Islet of Langerhans (tissue), 1 donor: ENCODE data around the gene ETF1.
"Not testable (repeated sequence)": the region's sequence is repeated elsewhere in the genome, so short reads cannot be mapped to it uniquely, and the experiment has no call there.

ENCODE experiments used
- FAIRE-seq: peaks from one replicate; lab custom pipeline; 2011; peaks lifted over from hg19 to GRCh38; lab: Jason Lieb, UNC

Gene ETF1

DNA sequence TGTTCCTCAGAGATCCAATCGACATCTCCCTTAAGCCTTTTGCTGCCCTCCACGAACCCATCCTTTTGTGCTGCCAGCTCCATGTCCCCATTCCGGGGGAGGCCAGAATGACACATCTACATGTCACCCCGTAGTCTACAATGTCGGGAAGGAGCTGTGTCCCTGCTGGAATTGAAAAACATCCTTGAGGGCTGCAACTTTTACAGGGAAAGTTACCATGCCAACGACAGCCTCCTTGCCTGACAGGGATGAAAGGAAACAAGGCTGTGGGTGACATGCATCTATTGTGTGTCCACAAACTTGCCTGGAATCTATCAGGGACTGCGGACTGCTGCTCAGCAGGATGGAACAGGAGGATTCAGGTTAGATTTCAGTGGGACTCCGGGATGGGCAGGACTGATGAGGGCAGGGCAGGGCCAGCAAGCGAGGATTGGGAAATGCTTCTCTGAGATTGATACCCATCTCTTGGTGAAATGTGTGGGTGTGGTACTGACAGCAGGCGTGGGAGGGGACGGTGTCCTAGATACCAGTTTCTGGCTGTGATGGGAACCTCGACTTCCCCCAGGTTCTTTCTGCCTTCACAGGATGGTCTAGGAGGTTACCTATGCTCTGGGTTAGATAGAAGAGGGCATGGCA is 52.3 kb downstream of the ETF1 start:
- FAIRE-seq, result no peak

DNA sequence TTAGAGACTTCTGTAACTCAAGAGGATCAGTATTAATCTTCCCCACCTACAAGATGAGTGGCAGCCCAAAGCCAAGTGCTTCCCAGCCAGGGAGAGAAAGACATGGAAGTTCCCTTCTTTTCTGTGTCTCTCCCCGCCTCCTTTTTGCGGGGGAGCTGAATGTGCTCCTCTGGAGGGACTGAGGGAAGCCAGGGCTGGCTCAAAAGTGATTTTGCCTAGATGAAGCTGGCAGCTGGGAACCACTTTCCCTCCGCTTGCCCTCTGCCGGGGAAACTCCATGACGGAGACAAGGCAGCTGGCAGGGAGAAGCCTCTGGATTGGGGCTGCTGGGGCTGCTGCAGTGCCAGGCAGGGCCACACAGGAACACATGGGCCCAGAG is 53.4 kb downstream of the ETF1 start:
- no peak for FAIRE-seq

DNA sequence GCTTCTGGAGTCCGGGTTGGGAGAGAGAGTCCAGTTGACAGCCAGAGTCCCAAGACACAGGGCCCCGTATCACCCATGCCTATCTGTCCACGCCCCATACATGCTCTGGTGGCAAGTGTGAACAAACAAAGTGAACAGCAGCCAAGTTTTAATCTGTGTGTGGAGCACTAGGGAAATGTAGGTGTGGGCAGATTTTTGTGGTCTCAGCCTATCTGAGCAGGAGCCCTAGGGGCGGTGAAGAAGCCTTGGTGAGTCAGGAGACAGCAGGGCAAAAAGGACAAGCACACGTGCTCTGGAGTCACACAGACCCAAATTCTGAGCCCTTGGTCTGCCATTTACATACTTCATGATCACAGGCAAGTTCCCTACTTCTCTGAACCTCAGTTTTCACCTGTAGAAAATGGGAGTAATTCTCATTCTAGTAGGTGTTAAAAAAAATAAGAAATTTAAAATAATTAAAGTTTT is 54.5 kb downstream of the ETF1 start:
- no peak for FAIRE-seq

DNA sequence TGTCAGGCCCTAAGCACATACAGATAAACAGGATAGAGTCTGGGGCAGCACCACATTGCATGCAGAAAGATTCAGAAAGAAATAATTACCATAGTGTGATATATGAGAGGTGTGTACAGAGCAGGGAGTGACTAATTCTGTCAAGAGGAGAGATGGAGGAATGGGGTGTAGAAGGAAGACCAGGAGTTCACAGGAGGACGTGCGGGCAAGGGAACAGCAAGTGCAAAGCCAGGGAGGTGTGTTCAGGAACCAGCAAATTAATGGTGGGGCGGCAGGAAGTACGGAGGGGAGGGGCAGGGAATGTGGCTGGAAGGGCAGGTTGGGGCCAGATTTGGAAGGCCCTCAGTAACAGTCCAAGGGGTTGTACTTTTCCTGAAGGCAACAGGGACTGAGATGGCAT is 60.4 kb downstream of the ETF1 start:
- FAIRE-seq, result no peak

DNA sequence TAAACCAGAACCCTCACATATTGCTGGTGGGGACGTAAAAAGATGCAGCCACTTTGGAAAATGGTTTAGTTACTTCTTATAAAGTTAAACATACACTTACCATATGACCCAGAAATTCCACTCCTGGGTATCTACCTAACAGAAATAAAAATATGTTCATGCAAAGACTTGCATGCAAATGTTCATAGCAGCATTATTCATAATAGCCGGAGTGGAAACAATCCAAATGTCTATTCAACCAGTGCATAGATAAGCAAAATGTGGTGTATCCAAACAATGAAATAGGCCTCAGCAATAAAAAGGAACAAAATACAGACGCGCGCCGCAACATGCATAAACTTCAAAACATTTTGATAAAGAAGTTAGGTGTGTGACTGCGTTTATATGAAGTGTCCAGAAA is 66.1 kb downstream of the ETF1 start:
- no peak for FAIRE-seq

DNA sequence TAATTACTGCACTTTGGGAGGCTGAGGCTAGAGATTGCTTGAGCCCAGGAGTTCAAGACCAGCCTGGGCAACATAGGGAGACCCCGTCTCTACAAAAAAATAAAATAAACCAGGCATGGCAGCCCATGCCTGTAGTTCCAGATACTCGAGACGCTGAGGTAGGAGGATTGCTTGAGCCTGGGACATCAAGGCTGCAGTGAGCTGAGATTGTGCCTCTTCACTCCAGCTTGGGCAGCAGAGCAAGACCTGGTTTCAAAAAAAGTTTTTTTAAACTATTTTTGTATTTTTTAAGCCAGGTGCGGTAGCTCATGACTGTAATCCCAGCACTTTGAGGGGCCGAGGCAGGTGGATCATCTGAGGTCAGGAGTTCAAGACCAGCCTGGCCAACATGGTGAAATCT is 69.9 kb downstream of the ETF1 start:
- not testable (repeated sequence) for FAIRE-seq

DNA sequence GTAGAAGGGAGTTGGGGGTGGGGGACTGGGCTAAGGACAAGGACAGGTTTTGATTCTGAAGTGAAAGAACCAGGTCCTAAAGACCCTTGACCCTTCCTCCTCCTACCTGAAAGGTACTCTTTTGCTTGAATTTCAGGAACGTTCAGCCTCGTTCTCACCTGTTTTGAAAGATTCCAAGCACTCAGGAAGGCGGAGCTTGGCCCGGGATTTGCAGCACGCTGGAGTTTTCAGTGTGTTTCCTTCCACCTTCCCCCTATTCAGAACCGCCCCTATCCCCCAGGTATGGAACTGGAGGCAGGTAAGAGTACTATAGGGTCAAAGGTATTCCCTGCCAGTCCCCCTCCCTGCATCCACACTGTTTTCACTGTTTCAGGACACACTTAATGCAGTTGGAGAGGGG is 70.7 kb downstream of the ETF1 start:
- FAIRE-seq, result no peak

DNA sequence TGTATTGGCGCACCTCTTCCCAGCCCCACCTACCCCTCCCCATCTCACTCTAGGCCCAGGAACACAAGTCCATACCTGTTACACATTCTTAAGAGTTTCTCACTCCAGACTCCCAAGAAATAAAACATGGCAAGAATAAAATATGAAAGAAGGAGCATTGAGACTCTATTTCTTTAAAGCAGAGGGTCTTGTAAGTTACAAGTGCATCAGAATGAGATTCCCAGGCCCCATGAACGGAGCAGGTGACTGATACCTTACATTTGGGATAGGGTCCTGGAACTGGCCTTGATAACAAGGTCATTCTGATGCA is 72.0 kb downstream of the ETF1 start:
- no peak for FAIRE-seq

DNA sequence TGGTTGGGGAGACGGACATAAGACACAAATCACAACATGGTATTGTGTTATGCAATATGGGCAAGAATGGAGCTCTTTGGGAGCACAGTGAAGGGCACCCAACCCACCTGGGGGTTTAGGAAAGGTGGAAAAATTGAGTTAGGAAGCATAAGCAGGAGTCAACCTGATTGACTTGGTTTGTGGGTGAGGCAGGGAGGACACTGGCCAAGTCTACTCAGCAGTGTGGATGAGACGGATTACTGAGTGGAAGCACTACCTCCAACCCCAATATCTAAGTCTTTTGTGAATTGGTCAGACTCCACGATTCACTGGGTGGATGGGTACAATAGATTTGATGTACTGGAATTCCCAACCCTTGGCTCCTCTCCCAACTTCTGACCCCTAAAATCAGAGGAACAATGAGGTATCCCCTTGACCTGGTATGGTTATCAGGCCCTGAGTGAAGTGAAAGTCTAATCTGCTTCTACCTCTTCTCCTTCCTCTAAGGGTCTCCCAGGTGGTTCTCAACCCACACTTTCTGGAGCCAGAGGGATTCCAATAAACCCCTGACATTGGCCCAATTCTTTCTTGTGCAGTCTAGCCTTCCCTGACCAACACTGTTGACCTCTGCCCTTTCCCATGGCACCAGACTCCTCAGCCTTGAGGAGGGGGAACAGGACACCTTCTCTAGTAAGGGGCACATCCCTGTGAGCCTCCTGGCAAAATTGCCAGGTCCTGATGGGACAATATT is 72.5 kb downstream of the ETF1 start:
- no peak for FAIRE-seq

DNA sequence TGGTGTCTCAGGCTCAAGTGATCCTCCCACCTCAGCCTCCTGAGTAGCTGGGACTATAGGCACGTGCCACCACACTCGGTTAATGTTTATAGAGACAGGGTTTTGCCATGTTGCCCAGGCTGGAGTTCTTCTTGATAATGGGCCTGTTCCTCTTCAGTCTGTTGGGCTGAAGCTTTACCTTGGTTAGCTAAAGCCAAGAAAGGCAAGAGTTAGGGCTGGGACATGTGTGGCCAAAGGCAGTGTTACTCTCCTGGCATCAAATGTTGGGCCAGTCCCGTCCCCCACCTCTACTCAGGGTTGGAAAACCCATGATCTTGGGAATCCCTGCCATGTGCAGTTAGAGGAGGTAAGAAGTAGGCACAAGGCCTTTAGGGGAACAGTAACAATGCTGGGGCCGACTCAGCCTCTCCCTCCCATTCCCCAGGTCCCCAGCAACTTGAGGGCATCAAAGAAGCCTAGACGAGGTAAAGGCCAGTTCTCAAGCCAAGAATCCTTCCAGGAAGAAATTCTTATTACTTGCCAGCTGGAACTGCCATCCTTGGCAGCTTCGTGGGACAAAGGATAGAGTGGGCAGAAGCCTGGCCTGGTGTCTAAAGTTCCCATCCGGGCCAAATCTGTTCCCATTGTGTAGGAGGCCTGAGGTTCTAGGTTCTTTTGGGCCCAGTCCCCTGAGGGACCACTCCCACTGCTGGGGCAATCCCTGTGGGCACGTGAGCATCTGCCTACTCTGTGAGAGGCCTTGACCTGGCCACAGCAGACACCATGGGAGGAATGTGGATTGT is 73.3 kb downstream of the ETF1 start:
- FAIRE-seq, result no peak

DNA sequence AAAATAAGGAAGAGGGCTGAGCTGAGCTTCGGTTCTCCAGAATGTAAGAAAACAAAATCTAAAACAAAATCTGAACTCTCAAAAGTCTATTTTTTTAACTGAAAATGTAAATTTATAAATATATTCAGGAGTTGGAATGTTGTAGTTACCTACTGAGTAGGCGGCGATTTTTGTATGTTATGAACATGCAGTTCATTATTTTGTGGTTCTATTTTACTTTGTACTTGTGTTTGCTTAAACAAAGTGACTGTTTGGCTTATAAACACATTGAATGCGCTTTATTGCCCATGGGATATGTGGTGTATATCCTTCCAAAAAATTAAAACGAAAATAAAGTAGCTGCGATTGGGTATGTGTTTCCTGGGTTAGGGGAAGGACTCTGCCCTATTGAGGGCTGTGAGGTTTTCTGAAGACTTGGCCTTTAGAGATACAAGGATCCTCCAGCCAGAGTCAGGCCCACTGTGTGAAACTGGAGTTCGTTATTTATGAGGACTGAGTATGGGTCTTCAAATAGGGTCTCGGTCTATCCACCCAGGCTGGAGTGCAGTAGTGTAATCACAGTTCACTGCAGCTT is 74.0 kb downstream of the ETF1 start:
- no peak for FAIRE-seq

DNA sequence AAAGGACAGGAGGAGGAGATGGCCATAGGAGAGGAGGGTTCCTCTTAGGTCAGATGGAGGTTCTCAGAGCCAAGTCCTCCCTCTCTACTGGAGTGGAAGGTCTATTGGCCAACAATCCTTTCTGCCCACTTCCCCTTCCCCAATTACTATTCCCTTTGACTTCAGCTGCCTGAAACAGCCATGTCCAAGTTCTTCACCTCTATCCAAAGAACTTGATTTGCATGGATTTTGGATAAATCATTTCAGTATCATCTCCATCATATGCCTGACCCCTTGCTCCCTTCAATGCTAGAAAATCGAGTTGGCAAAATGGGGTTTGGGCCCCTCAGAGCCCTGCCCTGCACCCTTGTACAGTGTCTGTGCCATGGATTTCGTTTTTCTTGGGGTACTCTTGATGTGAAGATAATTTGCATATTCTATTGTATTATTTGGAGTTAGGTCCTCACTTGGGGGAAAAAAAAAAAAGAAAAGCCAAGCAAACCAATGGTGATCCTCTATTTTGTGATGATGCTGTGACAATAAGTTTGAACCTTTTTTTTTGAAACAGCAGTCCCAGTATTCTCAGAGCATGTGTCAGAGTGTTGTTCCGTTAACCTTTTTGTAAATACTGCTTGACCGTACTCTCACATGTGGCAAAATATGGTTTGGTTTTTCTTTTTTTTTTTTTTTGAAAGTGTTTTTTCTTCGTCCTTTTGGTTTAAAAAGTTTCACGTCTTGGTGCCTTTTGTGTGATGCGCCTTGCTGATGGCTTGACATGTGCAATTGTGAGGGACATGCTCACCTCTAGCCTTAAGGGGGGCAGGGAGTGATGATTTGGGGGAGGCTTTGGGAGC is 74.7 kb downstream of the ETF1 start:
- no peak for FAIRE-seq

DNA sequence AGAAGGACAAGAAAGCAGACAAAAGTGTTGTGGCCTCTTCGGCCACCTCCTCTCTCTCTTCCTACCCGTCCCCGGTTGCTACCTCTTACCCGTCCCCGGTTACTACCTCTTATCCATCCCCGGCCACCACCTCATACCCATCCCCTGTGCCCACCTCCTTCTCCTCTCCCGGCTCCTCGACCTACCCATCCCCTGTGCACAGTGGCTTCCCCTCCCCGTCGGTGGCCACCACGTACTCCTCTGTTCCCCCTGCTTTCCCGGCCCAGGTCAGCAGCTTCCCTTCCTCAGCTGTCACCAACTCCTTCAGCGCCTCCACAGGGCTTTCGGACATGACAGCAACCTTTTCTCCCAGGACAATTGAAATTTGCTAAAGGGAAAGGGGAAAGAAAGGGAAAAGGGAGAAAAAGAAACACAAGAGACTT is 75.3 kb downstream of the ETF1 start:
- FAIRE-seq, result no peak

DNA sequence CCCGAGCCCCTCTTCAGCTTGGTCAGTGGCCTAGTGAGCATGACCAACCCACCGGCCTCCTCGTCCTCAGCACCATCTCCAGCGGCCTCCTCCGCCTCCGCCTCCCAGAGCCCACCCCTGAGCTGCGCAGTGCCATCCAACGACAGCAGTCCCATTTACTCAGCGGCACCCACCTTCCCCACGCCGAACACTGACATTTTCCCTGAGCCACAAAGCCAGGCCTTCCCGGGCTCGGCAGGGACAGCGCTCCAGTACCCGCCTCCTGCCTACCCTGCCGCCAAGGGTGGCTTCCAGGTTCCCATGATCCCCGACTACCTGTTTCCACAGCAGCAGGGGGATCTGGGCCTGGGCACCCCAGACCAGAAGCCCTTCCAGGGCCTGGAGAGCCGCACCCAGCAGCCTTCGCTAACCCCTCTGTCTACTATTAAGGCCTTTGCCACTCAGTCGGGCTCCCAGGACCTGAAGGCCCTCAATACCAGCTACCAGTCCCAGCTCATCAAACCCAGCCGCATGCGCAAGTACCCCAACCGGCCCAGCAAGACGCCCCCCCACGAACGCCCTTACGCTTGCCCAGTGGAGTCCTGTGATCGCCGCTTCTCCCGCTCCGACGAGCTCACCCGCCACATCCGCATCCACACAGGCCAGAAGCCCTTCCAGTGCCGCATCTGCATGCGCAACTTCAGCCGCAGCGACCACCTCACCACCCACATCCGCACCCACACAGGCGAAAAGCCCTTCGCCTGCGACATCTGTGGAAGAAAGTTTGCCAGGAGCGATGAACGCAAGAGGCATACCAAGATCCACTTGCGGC is 75.9 kb downstream of the ETF1 start:
- FAIRE-seq, result no peak

DNA sequence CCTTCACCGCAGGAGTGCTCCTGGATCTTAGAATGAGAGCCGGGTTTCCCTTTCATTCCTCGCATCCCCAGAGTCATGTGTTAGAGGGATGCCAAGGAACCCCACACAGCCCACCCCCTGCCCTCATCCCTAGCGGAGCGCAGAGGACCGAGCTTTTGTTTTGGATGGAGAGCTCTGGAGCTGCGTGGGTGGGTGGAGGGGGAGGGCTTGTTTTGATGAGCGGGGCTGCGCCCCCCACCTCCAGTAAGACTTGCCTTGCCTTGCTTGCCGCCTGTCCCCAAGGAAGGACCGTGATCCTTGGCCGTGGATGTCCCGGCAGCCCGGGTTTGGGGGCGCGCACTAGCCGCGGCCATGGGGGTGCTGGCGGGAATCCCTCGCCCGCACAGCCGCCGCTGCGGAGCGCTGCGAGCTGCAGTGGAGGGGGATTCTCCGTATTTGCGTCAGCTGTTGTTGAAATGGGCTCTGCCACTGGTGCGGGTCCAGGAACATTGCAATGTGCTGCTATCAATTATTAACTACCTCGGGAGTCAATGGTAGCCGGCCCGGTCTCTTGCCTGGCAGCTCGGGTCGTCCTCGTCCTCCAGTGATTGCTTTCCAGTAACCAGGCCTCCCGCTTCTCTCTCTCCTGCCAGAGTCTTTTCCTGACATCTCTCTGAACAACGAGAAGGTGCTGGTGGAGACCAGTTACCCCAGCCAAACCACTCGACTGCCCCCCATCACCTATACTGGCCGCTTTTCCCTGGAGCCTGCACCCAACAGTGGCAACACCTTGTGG is 76.7 kb downstream of the ETF1 start:
- FAIRE-seq, result no peak

DNA sequence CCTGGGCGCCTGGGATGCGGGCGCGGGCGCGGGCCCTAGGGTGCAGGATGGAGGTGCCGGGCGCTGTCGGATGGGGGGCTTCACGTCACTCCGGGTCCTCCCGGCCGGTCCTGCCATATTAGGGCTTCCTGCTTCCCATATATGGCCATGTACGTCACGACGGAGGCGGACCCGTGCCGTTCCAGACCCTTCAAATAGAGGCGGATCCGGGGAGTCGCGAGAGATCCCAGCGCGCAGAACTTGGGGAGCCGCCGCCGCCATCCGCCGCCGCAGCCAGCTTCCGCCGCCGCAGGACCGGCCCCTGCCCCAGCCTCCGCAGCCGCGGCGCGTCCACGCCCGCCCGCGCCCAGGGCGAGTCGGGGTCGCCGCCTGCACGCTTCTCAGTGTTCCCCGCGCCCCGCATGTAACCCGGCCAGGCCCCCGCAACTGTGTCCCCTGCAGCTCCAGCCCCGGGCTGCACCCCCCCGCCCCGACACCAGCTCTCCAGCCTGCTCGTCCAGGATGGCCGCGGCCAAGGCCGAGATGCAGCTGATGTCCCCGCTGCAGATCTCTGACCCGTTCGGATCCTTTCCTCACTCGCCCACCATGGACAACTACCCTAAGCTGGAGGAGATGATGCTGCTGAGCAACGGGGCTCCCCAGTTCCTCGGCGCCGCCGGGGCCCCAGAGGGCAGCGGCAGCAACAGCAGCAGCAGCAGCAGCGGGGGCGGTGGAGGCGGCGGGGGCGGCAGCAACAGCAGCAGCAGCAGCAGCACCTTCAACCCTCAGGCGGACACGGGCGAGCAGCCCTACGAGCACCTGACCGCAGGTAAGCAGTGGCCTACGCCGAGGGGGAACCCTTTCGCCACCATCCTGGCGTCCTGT is 77.5 kb downstream of the ETF1 start, which contains the start of gene EGR1:
EGR1 (plus strand) TSS at position 219 of the 864 bp plus-strand sequence; CDS start at position 502, 283 bp downstream.
- peak; percentile 84 for FAIRE-seq

DNA sequence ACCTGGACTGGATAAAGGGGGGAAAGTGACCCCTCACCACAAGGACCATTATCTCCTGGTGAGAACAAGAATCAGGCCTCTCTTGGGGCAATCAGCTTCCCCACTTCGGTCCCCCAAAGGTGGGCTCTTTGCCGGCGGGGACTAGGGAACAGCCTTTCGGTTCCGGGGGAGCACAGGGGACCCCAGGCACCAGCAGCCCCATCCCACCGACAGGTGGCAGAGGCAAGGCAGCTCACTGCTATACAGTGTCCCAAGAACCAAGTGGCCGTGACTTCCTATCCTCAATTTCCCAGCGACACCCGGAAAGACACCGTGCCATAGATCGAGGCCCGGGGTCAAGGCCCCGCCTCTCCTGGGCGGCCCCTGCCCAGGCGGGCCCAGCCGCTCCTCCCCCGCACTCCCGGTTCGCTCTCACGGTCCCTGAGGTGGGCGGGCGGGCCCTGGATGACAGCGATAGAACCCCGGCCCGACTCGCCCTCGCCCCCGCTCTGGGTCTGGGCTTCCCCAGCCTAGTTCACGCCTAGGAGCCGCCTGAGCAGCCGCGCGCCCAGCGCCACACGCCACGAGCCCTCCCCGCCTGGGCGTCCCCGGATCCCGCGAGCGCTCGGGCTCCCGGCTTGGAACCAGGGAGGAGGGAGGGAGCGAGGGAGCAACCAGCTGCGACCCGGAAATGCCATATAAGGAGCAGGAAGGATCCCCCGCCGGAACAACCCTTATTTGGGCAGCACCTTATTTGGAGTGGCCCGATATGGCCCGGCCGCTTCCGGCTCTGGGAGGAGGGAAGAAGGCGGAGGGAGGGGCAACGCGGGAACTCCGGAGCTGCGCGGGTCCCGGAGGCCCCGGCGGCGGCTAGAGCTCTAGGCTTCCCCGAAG is 78.4 kb downstream of the ETF1 start:
- FAIRE-seq, result no peak

DNA sequence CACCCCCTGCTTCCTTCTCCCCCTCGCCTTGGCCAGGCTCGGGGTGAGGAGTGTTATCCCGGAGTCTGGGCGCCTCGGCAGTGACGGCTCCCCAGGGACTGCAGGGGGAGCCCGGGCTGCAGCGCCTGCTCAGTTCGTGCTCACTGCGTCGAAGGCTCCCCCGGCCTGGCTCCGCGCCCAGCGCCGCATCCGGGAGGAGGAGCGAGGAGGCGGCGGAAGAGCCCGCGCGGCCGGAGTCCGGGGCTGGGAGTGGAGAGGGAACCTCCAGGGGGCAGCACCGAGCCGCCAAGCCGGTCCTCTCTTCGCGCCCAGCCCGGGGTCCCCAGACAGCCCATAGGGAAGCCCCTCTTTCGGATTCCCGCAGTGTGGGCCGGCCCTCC is 79.0 kb downstream of the ETF1 start:
- no peak for FAIRE-seq
